Left lung (tissue), 14 donors: ENCODE data around the gene FAM43B. TPM values are rescaled to one million over a fixed set of nuclear protein-coding genes. Genes with fewer than 3 reads are reported as not detected.

Experiments
- ATAC-seq: fragments of 200-7000 bp; cut with Tn5 transposase; one replicate; pipeline ENCODE4 v1.9.1; 2020; ENCODE audit warnings: moderate library complexity
- DNase-seq, 4 donors: peaks; one replicate each; pipeline ENCODE4 v3.0.0-alpha.2; 2013 to 2020
- H3K27ac ChIP-seq, 2 donors: fragments of 200-600 bp; sonication (generic) in 1 of 2; one replicate each; pipeline versions ENCODE4 v1.5.0 to v1.8.0; 2020 to 2021
- H3K27me3 ChIP-seq, 2 donors: fragments of 200-600 bp; sonication (generic) in 1 of 2; one replicate each; pipeline versions ENCODE4 v1.5.0 to v1.8.0; 2020 to 2021
- H3K36me3 ChIP-seq, 2 donors: fragments of 200-600 bp; sonication (generic) in 1 of 2; one replicate each; pipeline versions ENCODE4 v1.5.0 to v1.8.0; 2020 to 2021
- H3K4me1 ChIP-seq, 2 donors: fragments of 200-600 bp; one replicate each; pipeline ENCODE4 v1.8.0; 2021
- H3K4me3 ChIP-seq, 2 donors: fragments of 200-600 bp; sonication (generic) in 1 of 2; one replicate each; pipeline versions ENCODE4 v1.5.0 to v1.8.0; 2020 to 2021; ENCODE audit warnings: mild to moderate bottlenecking in 1 of 2
- H3K9me3 ChIP-seq, 2 donors: fragments of 200-600 bp; sonication (generic) in 1 of 2; one replicate each; pipeline versions ENCODE4 v1.5.0 to v1.8.0; 2020 to 2021
- CTCF ChIP-seq, 2 donors: fragments of 200-600 bp; sonication (generic) in 1 of 2; IDR thresholded peaks; one replicate each; pipeline versions ENCODE4 v1.5.0 to v1.8.0; 2021; ENCODE audit warnings: antibody characterized with exemption in 2 of 2
- intact Hi-C, 2 donors: fragments of 100-400 bp; cut with DNase I; formaldehyde crosslinking; loops; one replicate each; pipeline versions ENCODE4 v1.11.2 to v1.14.2; 2022
- long read RNA-seq, 12 donors: library from polyadenylated mRNA in 2 of 12; unstranded in 2 of 12; transcript quantifications; one replicate each; pipeline ENCODE4 v2.0.0 and lab custom pipeline, GENCODE V29; 2019 to 2026
- polyA plus RNA-seq, 6 donors: library from polyadenylated mRNA; unstranded; fragments of 120-200 nt; gene quantifications; one replicate each; pipeline ENCODE4 v1.2.1, GENCODE V29; 2013; ENCODE audit not compliant: insufficient read length in 6 of 6
- total RNA-seq, 2 donors: library from RNA; stranded (reverse); fragmentation: NEBNext Ultra II Directional; extraction: Animal tissue kit (Norgen Biotek cat#: 25700); gene quantifications; one replicate each; pipeline ENCODE4 v1.2.1, GENCODE V29; 2021
- donor health status: DM: no; HTN: yes; CAD: no.
- donor health status: DM: no; HTN: no; CAD: no.

FAM43B gene
- total RNA-seq (1 to 10 TPM in 1 of 2 donors, under 1 TPM in 1; 0.73 to 1.1 TPM), polyA plus RNA-seq (under 1 TPM; 0.41 to 0.88 (median 0.64) TPM)
- long read RNA-seq, donor 1, result 0 reads
- long read RNA-seq, donor 2, partial matches to known transcripts, result 0 of 1 reads
- long read RNA-seq, donor 2, other reads (novel, unspliced or antisense), result 0 of 1 reads
- long read RNA-seq, donor 3, result 0 reads
- long read RNA-seq, donor 4, result 0 reads
- long read RNA-seq, donor 5, result 0 reads
- long read RNA-seq, donor 6, partial matches to known transcripts, result 0 of 2 reads
- long read RNA-seq, donor 6, other reads (novel, unspliced or antisense), result 0 of 2 reads
- long read RNA-seq, donor 7, partial matches to known transcripts, result 0 of 1 reads
- long read RNA-seq, donor 7, other reads (novel, unspliced or antisense), result 0 of 1 reads
- long read RNA-seq, donor 8, partial matches to known transcripts, result 0 of 1 reads
- long read RNA-seq, donor 8, other reads (novel, unspliced or antisense), result 0 of 1 reads
- long read RNA-seq, donor 9, partial matches to known transcripts, result 0 of 1 reads
- long read RNA-seq, donor 9, other reads (novel, unspliced or antisense), result 0 of 1 reads
- long read RNA-seq, donor 10, result 0 reads
- long read RNA-seq, donor 11, transcript FAM43B-201 (1 exons, 2,572 nt), result major isoform, 21 of 21 reads
- long read RNA-seq, donor 11, partial matches to known transcripts, result 0 of 21 reads
- long read RNA-seq, donor 11, other reads (novel, unspliced or antisense), result 0 of 21 reads
- long read RNA-seq, donor 12, result 0 reads

GRCh38 chr1:20551945-20552727, at the start of gene FAM43B:
Gene FAM43B, plus strand, starts transcription at chr1:20552573. Its CDS starts 401 bp downstream, at chr1:20552974.
- no peaks in the 10 kb centered on the region for H3K9me3 ChIP-seq
- ATAC-seq (peak; percentile 88), DNase-seq (peak; percentile 72 to 89 (median 78))
- no peaks in the 10 kb centered on the region for H3K36me3 ChIP-seq
- intact Hi-C loops, result no loop called here
- H3K27me3 ChIP-seq, result peaks cover 40 to 100% of the 10 kb centered on the region in 2 donors
- peak within 1 kb of the TSS; percentile 9 to 24 for H3K4me3 ChIP-seq
- no peak within 1 kb of the TSS for H3K27ac ChIP-seq
- peaks cover 0 to 14% of the 10 kb centered on the region in 2 donors for H3K4me1 ChIP-seq
- TF ChIP-seq CTCF (IDR thresholded peaks at IDR 0.05), result no peak

GRCh38 chr1:20505488-20505887, 46.9 kb upstream of the FAM43B start:
- no peak for TF ChIP-seq CTCF (IDR thresholded peaks at IDR 0.05)
- Histone ChIP-seq H3K27ac (no peak overlapping the region), H3K4me3 (no peak overlapping the region), H3K27me3 (no peaks in the 10 kb centered on the region), H3K4me1 (peaks cover 13 to 30% of the 10 kb centered on the region in 2 donors), H3K9me3 (no peaks in the 10 kb centered on the region), H3K36me3 (peaks cover 0 to 34% of the 10 kb centered on the region in 2 donors)
- intact Hi-C loops, result no loop called here
- no peak for DNase-seq
- no peak for ATAC-seq

- ATAC-seq, result no peak
- H3K27ac ChIP-seq, result peak overlapping the region in 1 of 2 donors; percentile 86
Observed at GRCh38 chr1:20507248-20507563, 45.2 kb upstream of the FAM43B start.

GRCh38 chr1:20507564-20508410, 44.6 kb upstream of the FAM43B start, which contains the start of gene MUL1:
Gene MUL1, minus strand, starts transcription at chr1:20508151. Its CDS starts 127 bp downstream, at chr1:20508024.
- TF ChIP-seq CTCF (IDR thresholded peaks at IDR 0.05), result no peak
- Histone ChIP-seq H3K9me3 (no peaks in the 10 kb centered on the region), H3K27me3 (peaks cover 0 to 13% of the 10 kb centered on the region in 2 donors), H3K27ac (peak within 1 kb of the TSS; percentile 57 to 86), H3K4me1 (peaks cover 13 to 30% of the 10 kb centered on the region in 2 donors), H3K4me3 (peak within 1 kb of the TSS; percentile 92 to 97), H3K36me3 (peaks cover 0 to 11% of the 10 kb centered on the region in 2 donors)
- intact Hi-C loops, result no loop called here
- ATAC-seq (peak; percentile 98), DNase-seq (peak; percentile 93 to 97 (median 96))

More at GRCh38 chr1:20507248-20507563, 45.2 kb upstream of the FAM43B start:
- no peaks in the 10 kb centered on the region for H3K9me3 ChIP-seq
- H3K27me3 ChIP-seq, result peaks cover 0 to 7% of the 10 kb centered on the region in 2 donors
- intact Hi-C loops, result no loop called here
- peaks cover 0 to 17% of the 10 kb centered on the region in 2 donors for H3K36me3 ChIP-seq
- peak overlapping the region; percentile 92 to 97 for H3K4me3 ChIP-seq
- no peak for DNase-seq
- peaks cover 13 to 30% of the 10 kb centered on the region in 2 donors for H3K4me1 ChIP-seq
- TF ChIP-seq CTCF (IDR thresholded peaks at IDR 0.05), result no peak
